NCI-H2196 (cell line): ENCODE data around the gene OR14A16.

Experiments used
- DNase-seq: peaks from one replicate; lab custom pipeline; 2025; ENCODE audit not compliant: unreplicated experiment; lab: John Stamatoyannopoulos, UW

OR14A16 gene

DNA sequence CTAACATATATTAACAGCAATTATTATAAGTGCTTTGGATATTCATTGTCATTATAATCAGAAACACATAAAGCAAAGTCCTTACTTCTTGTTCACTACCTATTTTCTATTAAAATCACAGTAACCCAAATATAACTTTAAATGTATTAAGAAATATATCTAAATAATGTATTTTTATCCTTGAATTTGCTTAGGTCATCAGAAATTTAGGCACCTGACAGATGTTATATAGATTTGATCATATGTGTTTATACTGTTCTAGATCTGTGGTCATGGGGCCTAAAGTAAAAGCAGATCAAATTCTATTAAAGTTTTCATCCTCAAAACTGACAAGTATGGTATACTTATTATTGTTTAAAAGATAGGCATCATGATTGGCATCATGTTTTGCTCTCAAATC lies 54.3 kb downstream of the OR14A16 start:
- no peak for DNase-seq
